Neural progenitor cell (in vitro differentiated cells): Measurements from ENCODE around the gene PACS1. TPM values are rescaled to one million over a fixed set of nuclear protein-coding genes. Genes with fewer than 3 reads are reported as not detected.

Experiments used
- DNase-seq: peaks from one replicate; pipeline ENCODE4 v3.0.0-alpha.2; 2016; ENCODE audit warnings: low spot score
- H2AFZ ChIP-seq: fragments of 200-600 bp; sonication (generic); replicated peaks from 2 replicates; pipeline ENCODE4 v1.6.1; 2016; ENCODE audit warnings: antibody characterized with exemption
- H3F3A ChIP-seq: fragments of 200-600 bp; sonication (generic); 2 replicates; pipeline ENCODE4 v1.6.1; 2016; ENCODE audit warnings: antibody characterized with exemption, low read depth
- H3K27ac ChIP-seq: fragments of 200-600 bp; sonication (generic); 2 replicates; pipeline ENCODE4 v1.5.1; 2016; ENCODE audit warnings: mild to moderate bottlenecking
- H3K27me3 ChIP-seq: fragments of 200-600 bp; sonication (generic); 2 replicates; pipeline ENCODE4 v1.6.1; 2016; ENCODE audit warnings: mild to moderate bottlenecking, moderate library complexity
- H3K36me3 ChIP-seq: fragments of 200-600 bp; sonication (generic); 2 replicates; pipeline ENCODE4 v1.5.1; 2016
- H3K4me1 ChIP-seq: fragments of 200-600 bp; sonication (generic); 2 replicates; pipeline ENCODE4 v1.6.1; 2016; ENCODE audit warnings: mixed run types
- H3K4me2 ChIP-seq: fragments of 200-600 bp; sonication (generic); 2 replicates; pipeline ENCODE4 v1.6.1; 2016
- H3K4me3 ChIP-seq: fragments of 200-600 bp; sonication (generic); 2 replicates; pipeline ENCODE4 v1.5.1; 2016
- H3K79me2 ChIP-seq: fragments of 200-600 bp; sonication (generic); 2 replicates; pipeline ENCODE4 v1.6.1; 2016; ENCODE audit warnings: low read depth
- H3K9ac ChIP-seq: fragments of 200-600 bp; sonication (generic); 2 replicates; pipeline ENCODE4 v1.6.1; 2016
- H3K9me3 ChIP-seq: fragments of 200-600 bp; sonication (generic); 2 replicates; pipeline ENCODE4 v1.5.1; 2016; ENCODE audit warnings: low read depth
- H4K20me1 ChIP-seq: fragments of 200-600 bp; sonication (generic); 2 replicates; pipeline ENCODE4 v1.6.1; 2016; ENCODE audit warnings: low read depth
- H3K27ac Mint-ChIP-seq: 3 replicates; pipeline ENCODE4 v1.8.0; 2021; ENCODE audit warnings: mixed read lengths
- H3K27me3 Mint-ChIP-seq: 2 replicates; pipeline ENCODE4 v1.8.0; 2022; ENCODE audit warnings: low read depth, mild to moderate bottlenecking, inconsistent platforms, moderate library complexity, mixed read lengths; ENCODE audit not compliant: insufficient read depth
- H3K36me3 Mint-ChIP-seq: 3 replicates; pipeline ENCODE4 v1.8.0; 2021; ENCODE audit warnings: mixed read lengths
- H3K4me1 Mint-ChIP-seq: 3 replicates; pipeline ENCODE4 v1.8.0; 2021; ENCODE audit warnings: mixed read lengths
- H3K4me3 Mint-ChIP-seq: 3 replicates; pipeline ENCODE4 v1.8.0; 2021; ENCODE audit warnings: mild to moderate bottlenecking, moderate library complexity, mixed read lengths
- H3K9me3 Mint-ChIP-seq: 3 replicates; pipeline ENCODE4 v1.8.0; 2020; ENCODE audit warnings: mixed read lengths
- CTCF ChIP-seq: fragments of 200-600 bp; sonication (generic); IDR thresholded peaks from 2 replicates; pipeline ENCODE4 v1.5.1; 2017; ENCODE audit warnings: antibody characterized with exemption, mild to moderate bottlenecking
- EZH2 ChIP-seq: fragments of 200-600 bp; sonication (generic); IDR thresholded peaks from 2 replicates; pipeline ENCODE4 v1.6.1; 2017; ENCODE audit warnings: antibody characterized with exemption, mild to moderate bottlenecking, moderate library complexity
- EZH2phosphoT487 ChIP-seq: fragments of 200-600 bp; sonication (generic); IDR thresholded peaks from 2 replicates; pipeline ENCODE4 v1.6.1; 2017; ENCODE audit warnings: antibody characterized with exemption
- total RNA-seq: library from RNA; depleted of rRNA; stranded (reverse); fragments of >200 nt; gene quantifications from 2 replicates; pipeline ENCODE4 v1.2.3, GENCODE V29; 2015; ENCODE audit warnings: low replicate concordance

PACS1 gene
- total RNA-seq, 1 donor from 2014 or later: 13.4 TPM

GRCh38 chr11:66289548-66290329, 219.7 kb downstream of the PACS1 start:
- Histone ChIP-seq H3K36me3 (no peaks in the 10 kb centered on the region), H3K9ac (no peak overlapping the region), H3K27me3 (peaks cover 49% of the 10 kb centered on the region), H2AFZ (no peak overlapping the region), H3K79me2 (peaks cover 8% of the 10 kb centered on the region), H3K4me2 (peak overlapping the region; percentile 78), H3K4me3 (peak overlapping the region; percentile 81), H3F3A (peaks cover 19% of the 10 kb centered on the region), H3K9me3 (no peaks in the 10 kb centered on the region), H3K27ac (peak overlapping the region; percentile 27), H4K20me1 (peaks cover 37% of the 10 kb centered on the region), H3K4me1 (peaks cover 5% of the 10 kb centered on the region)
- peaks cover 38% of the 10 kb centered on the region for H3K4me1 Mint-ChIP-seq
- H3K9me3 Mint-ChIP-seq: peaks cover 5% of the 10 kb centered on the region
- peak overlapping the region; percentile 98 for H3K4me3 Mint-ChIP-seq
- TF ChIP-seq EZH2phosphoT487: no peak
- peak; percentile 28 for TF ChIP-seq EZH2
- no peaks in the 10 kb centered on the region for H3K36me3 Mint-ChIP-seq
- H3K27ac Mint-ChIP-seq: no peak overlapping the region
- DNase-seq: peak; percentile 92
- peaks cover 39% of the 10 kb centered on the region for H3K27me3 Mint-ChIP-seq

GRCh38 chr11:66290330-66290621, 220.2 kb downstream of the PACS1 start:
- Mint-ChIP-seq H3K9me3 (peaks cover 5% of the 10 kb centered on the region), H3K27ac (no peak overlapping the region)
- peaks cover 19% of the 10 kb centered on the region for H3F3A ChIP-seq

GRCh38 chr11:66291303-66291705, 221.2 kb downstream of the PACS1 start:
- peak overlapping the region; percentile 27 for H3K4me3 ChIP-seq
- no peaks in the 10 kb centered on the region for H3K36me3 Mint-ChIP-seq
- peaks cover 19% of the 10 kb centered on the region for H3F3A ChIP-seq
- H2AFZ ChIP-seq: no peak overlapping the region
- H3K27ac Mint-ChIP-seq: no peak overlapping the region
- H3K4me2 ChIP-seq: peak overlapping the region; percentile 89
- peaks cover 49% of the 10 kb centered on the region for H3K27me3 ChIP-seq
- no peak overlapping the region for H3K27ac ChIP-seq
- H3K9me3 ChIP-seq: no peaks in the 10 kb centered on the region
- TF ChIP-seq EZH2: peak; percentile 76
- peak; percentile 45 for TF ChIP-seq EZH2phosphoT487
- TF ChIP-seq CTCF: no peak
- peaks cover 39% of the 10 kb centered on the region for H3K27me3 Mint-ChIP-seq
- peak overlapping the region; percentile 98 for H3K4me3 Mint-ChIP-seq
- H3K36me3 ChIP-seq: no peaks in the 10 kb centered on the region
- H3K79me2 ChIP-seq: peaks cover 8% of the 10 kb centered on the region
- peaks cover 37% of the 10 kb centered on the region for H4K20me1 ChIP-seq
- peaks cover 34% of the 10 kb centered on the region for H3K4me1 Mint-ChIP-seq
- DNase-seq: no peak
- peaks cover 5% of the 10 kb centered on the region for H3K9me3 Mint-ChIP-seq
- peaks cover 5% of the 10 kb centered on the region for H3K4me1 ChIP-seq
- H3K9ac ChIP-seq: no peak overlapping the region

More at GRCh38 chr11:66290330-66290621, 220.2 kb downstream of the PACS1 start:
- Histone ChIP-seq H3K9me3 (no peaks in the 10 kb centered on the region), H3K36me3 (no peaks in the 10 kb centered on the region), H3K27me3 (peaks cover 49% of the 10 kb centered on the region), H4K20me1 (peaks cover 37% of the 10 kb centered on the region), H2AFZ (no peak overlapping the region), H3K79me2 (peaks cover 8% of the 10 kb centered on the region), H3K4me3 (no peak overlapping the region), H3K4me1 (peaks cover 5% of the 10 kb centered on the region), H3K4me2 (no peak overlapping the region), H3K9ac (no peak overlapping the region), H3K27ac (no peak overlapping the region)
- no peak for TF ChIP-seq CTCF
- TF ChIP-seq EZH2: no peak
- no peak for TF ChIP-seq EZH2phosphoT487
- peak overlapping the region; percentile 98 for H3K4me3 Mint-ChIP-seq
- peaks cover 39% of the 10 kb centered on the region for H3K27me3 Mint-ChIP-seq
- DNase-seq: no peak
- no peaks in the 10 kb centered on the region for H3K36me3 Mint-ChIP-seq
- H3K4me1 Mint-ChIP-seq: peaks cover 35% of the 10 kb centered on the region
